Activated T-helper 17 cell treated with anti-CD3 and anti-CD28 coated beads, Interleukin-2, amount 50 U/mL, for 72 hours (primary cell): ENCODE results near the gene EXOC6B. TPM values are rescaled to one million over a fixed set of nuclear protein-coding genes. Genes with fewer than 3 reads are reported as not detected.

ENCODE experiments used
- ATAC-seq: fragments of 150-1000 bp; cut with Tn5 transposase; replicated peaks from 2 replicates; pipeline ENCODE4 v1.10.0; 2021; ENCODE audit warnings: mild to moderate bottlenecking, moderate library complexity
- H3K27ac Mint-ChIP-seq: one replicate; pipeline ENCODE4 v1.8.0; 2022; ENCODE audit warnings: mixed read lengths
- H3K27me3 Mint-ChIP-seq: one replicate; pipeline ENCODE4 v1.8.0; 2022; ENCODE audit warnings: mixed read lengths
- H3K36me3 Mint-ChIP-seq: one replicate; pipeline ENCODE4 v1.8.0; 2022; ENCODE audit warnings: low read depth, mild to moderate bottlenecking, mixed read lengths
- H3K4me1 Mint-ChIP-seq: one replicate; pipeline ENCODE4 v1.8.0; 2022; ENCODE audit warnings: mixed read lengths
- H3K4me3 Mint-ChIP-seq: one replicate; pipeline ENCODE4 v1.8.0; 2022; ENCODE audit warnings: mild to moderate bottlenecking, mixed read lengths
- H3K9me3 Mint-ChIP-seq: one replicate; pipeline ENCODE4 v1.8.0; 2022; ENCODE audit warnings: mixed read lengths
- total RNA-seq, 2 donors: library from RNA; stranded (reverse); gene quantifications; one replicate each; pipeline ENCODE4 v1.2.3, GENCODE V29; 2022

Gene EXOC6B
- total RNA-seq, 2 donors from 2014 or later = 12.1 to 12.8 TPM

GRCh38 chr2:72129681-72130340 is 696.0 kb downstream of the EXOC6B start:
- Mint-ChIP-seq H3K4me3 (no peak overlapping the region), H3K27ac (no peak overlapping the region), H3K9me3 (no peaks in the 10 kb centered on the region), H3K27me3 (peaks cover 4% of the 10 kb centered on the region), H3K4me1 (no peaks in the 10 kb centered on the region), H3K36me3 (no peaks in the 10 kb centered on the region)
- no peak for ATAC-seq

GRCh38 chr2:72128843-72129227 is 697.0 kb downstream of the EXOC6B start:
- no peak overlapping the region for H3K27ac Mint-ChIP-seq
- peaks cover 8% of the 10 kb centered on the region for H3K27me3 Mint-ChIP-seq

GRCh38 chr2:72128059-72128842 is 697.6 kb downstream of the EXOC6B start:
- Mint-ChIP-seq H3K4me1 (no peaks in the 10 kb centered on the region), H3K9me3 (no peaks in the 10 kb centered on the region), H3K27ac (no peak overlapping the region), H3K36me3 (no peaks in the 10 kb centered on the region), H3K27me3 (peaks cover 8% of the 10 kb centered on the region), H3K4me3 (no peak overlapping the region)
- no peak for ATAC-seq

More at GRCh38 chr2:72128843-72129227, 697.0 kb downstream of the EXOC6B start:
- H3K36me3 Mint-ChIP-seq = no peaks in the 10 kb centered on the region
- no peak overlapping the region for H3K4me3 Mint-ChIP-seq
- H3K9me3 Mint-ChIP-seq = no peaks in the 10 kb centered on the region
- ATAC-seq = no peak
- no peaks in the 10 kb centered on the region for H3K4me1 Mint-ChIP-seq

GRCh38 chr2:72127401-72128058 is 698.3 kb downstream of the EXOC6B start:
- Mint-ChIP-seq H3K36me3 (no peaks in the 10 kb centered on the region), H3K4me3 (no peak overlapping the region), H3K27ac (no peak overlapping the region), H3K4me1 (no peaks in the 10 kb centered on the region), H3K27me3 (peaks cover 12% of the 10 kb centered on the region), H3K9me3 (no peaks in the 10 kb centered on the region)
- no peak for ATAC-seq

GRCh38 chr2:72126186-72127100 is 699.4 kb downstream of the EXOC6B start:
- Mint-ChIP-seq H3K4me1 (no peaks in the 10 kb centered on the region), H3K36me3 (no peaks in the 10 kb centered on the region), H3K9me3 (peaks cover 4% of the 10 kb centered on the region), H3K27me3 (peaks cover 20% of the 10 kb centered on the region), H3K27ac (no peak overlapping the region), H3K4me3 (no peak overlapping the region)
- no peak for ATAC-seq

Other genes with a start within 250 kb of the EXOC6B start
- gene SPR, start 61.4 kb upstream of the EXOC6B start, total RNA-seq = 10 to 100 TPM in 1 of 2 donors, 1 to 10 TPM in 1; 5.2 to 12.9 TPM
- gene EMX1, start 91.5 kb upstream of the EXOC6B start, total RNA-seq = not detected
- gene SFXN5, start 245.7 kb upstream of the EXOC6B start, total RNA-seq = 10 to 100 TPM in 1 of 2 donors, 1 to 10 TPM in 1; 7.6 to 10.3 TPM